GM23248 (cell line): ENCODE data around the gene REV3L.

Experiments
- EZH2 ChIP-seq: fragments of 200-600 bp; sonication (generic); IDR thresholded peaks from 2 replicates; pipeline ENCODE4 v1.6.1; 2018; ENCODE audit warnings: antibody characterized with exemption, mild to moderate bottlenecking; ENCODE audit not compliant: insufficient read depth, poor library complexity, severe bottlenecking
- EZH2phosphoT487 ChIP-seq: fragments of 200-600 bp; sonication (generic); IDR thresholded peaks from 2 replicates; pipeline ENCODE4 v1.6.1; 2018; ENCODE audit warnings: antibody characterized with exemption, moderate library complexity, mild to moderate bottlenecking, low read depth; ENCODE audit not compliant: insufficient read depth

GRCh38 chr6:111411978-111412566 lies 70.9 kb downstream of the REV3L start:
- no peak for TF ChIP-seq EZH2
- no peak for TF ChIP-seq EZH2phosphoT487
